ENCODE measurements around the gene ATP6V0C.

Gene ATP6V0C

DNA sequence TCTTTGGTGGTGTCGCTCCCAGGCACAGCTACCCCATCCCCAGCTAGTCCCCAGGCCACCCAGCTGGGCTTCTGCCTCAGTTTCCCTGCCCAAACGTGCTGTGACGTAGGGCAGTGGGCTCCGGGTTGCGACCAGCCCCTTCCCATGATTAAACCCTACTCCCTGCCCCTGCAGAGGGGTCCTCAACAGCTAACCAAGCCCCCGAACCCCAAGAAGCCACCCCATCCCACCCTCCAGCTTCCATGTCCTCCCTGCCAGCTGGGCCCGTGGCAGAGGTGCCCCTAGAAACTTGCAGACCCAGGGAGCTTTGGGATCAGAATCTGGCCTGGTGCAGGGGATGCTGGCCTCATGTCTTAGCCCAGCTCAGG, 43.5 kb upstream of the ATP6V0C start:
- no peak overlapping the region for H3K4ac ChIP-seq (ENCODE audit: low read depth, low read length)
- H3K9me3 ChIP-seq (ENCODE audit: insufficient read depth, low read depth, low read length): peaks cover 7% of the 10 kb centered on the region
- peaks cover 58% of the 10 kb centered on the region for H3K27me3 ChIP-seq (ENCODE audit: insufficient read depth, low read length)
- DNase-seq: no peak
- no peak overlapping the region for H2BK12ac ChIP-seq (ENCODE audit: low read length)
- no peak overlapping the region for H4K8ac ChIP-seq (ENCODE audit: low read depth, low read length)
- H3K4me3 ChIP-seq (ENCODE audit: low read depth, low read length): no peak overlapping the region
- no peak overlapping the region for H2AFZ ChIP-seq (ENCODE audit: insufficient read depth, low read length, poor library complexity)
- no peaks in the 10 kb centered on the region for H3K36me3 ChIP-seq (ENCODE audit: control insufficient read depth in 1 of 2, insufficient read depth in 2 of 2, low read length in 2 of 2)
- H3K23ac ChIP-seq (ENCODE audit: low read length): no peak overlapping the region
- H3K79me1 ChIP-seq (ENCODE audit: low read length): peaks cover 8% of the 10 kb centered on the region
- no peak overlapping the region for H2BK5ac ChIP-seq (ENCODE audit: low read depth, low read length, poor library complexity)
- H3K79me2 ChIP-seq (ENCODE audit: control insufficient read depth, insufficient read depth, low read length, poor library complexity): peaks cover 8% of the 10 kb centered on the region
- H3K4me1 ChIP-seq (ENCODE audit: control insufficient read depth in 1 of 2, insufficient read depth in 2 of 2, low read length in 2 of 2): peaks cover 27 to 35% of the 10 kb centered on the region in 2 experiments
- H2BK120ac ChIP-seq (ENCODE audit: insufficient read depth, low read length, poor library complexity): no peak overlapping the region
- H3K18ac ChIP-seq (ENCODE audit: low read length): no peak overlapping the region
- WGBS (ENCODE audit: extremely low coverage, insufficient coverage, insufficient read length): no CpG with 5 or more reads among the region's 7 CpGs
- H4K91ac ChIP-seq (ENCODE audit: low read depth, low read length): no peak overlapping the region
- no peak overlapping the region for H3K14ac ChIP-seq (ENCODE audit: low read length)
- H2AK5ac ChIP-seq (ENCODE audit: low read length): no peak overlapping the region
- no peak overlapping the region for H3K9ac ChIP-seq (ENCODE audit: low read length)
- H3K4me2 ChIP-seq (ENCODE audit: low read length): no peak overlapping the region
- no peak overlapping the region for H3K27ac ChIP-seq (ENCODE audit: low read depth, low read length)
- no peak overlapping the region for H4K12ac ChIP-seq (ENCODE audit: low read depth, low read length)

DNA sequence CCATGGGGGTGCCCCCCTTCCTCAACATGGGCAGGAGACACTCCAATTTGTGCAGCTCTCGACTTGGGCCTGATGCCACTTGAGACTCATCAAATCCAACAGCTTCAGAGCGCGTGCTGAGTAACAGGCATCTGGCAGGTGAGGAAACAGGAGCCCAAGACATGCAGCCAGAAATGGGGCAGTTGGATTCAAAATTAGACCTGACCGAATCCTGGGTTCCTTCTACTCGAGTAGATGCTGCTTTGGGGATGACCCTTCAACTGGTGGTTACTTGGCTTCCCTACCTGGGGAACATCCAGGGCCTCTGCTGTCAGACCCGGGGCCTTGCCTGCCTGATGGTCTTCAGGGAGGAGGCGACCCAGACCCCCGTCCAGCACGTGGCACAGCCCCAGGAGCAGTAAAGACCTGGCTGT, 43.1 kb upstream of the ATP6V0C start:
- Histone ChIP-seq H2BK120ac (ENCODE audit: insufficient read depth, low read length, poor library complexity) (no peak overlapping the region), H2BK12ac (ENCODE audit: low read length) (no peak overlapping the region), H2AFZ (ENCODE audit: insufficient read depth, low read length, poor library complexity) (no peak overlapping the region), H3K9ac (ENCODE audit: low read length) (no peak overlapping the region), H3K9me3 (ENCODE audit: insufficient read depth, low read depth, low read length) (peaks cover 7% of the 10 kb centered on the region), H3K36me3 (ENCODE audit: control insufficient read depth in 1 of 2, insufficient read depth in 2 of 2, low read length in 2 of 2) (no peaks in the 10 kb centered on the region), H3K27ac (ENCODE audit: low read depth, low read length) (no peak overlapping the region), H4K91ac (ENCODE audit: low read depth, low read length) (no peak overlapping the region), H3K4ac (ENCODE audit: low read depth, low read length) (no peak overlapping the region), H3K79me2 (ENCODE audit: control insufficient read depth, insufficient read depth, low read length, poor library complexity) (peaks cover 9% of the 10 kb centered on the region), H2AK5ac (ENCODE audit: low read length) (no peak overlapping the region), H2BK5ac (ENCODE audit: low read depth, low read length, poor library complexity) (no peak overlapping the region), H3K4me3 (ENCODE audit: low read depth, low read length) (no peak overlapping the region), H3K4me2 (ENCODE audit: low read length) (no peak overlapping the region), H3K23ac (ENCODE audit: low read length) (no peak overlapping the region), H3K4me1 (ENCODE audit: control insufficient read depth in 1 of 2, insufficient read depth in 2 of 2, low read length in 2 of 2) (peaks cover 29 to 37% of the 10 kb centered on the region in 2 experiments), H3K18ac (ENCODE audit: low read length) (no peak overlapping the region), H4K12ac (ENCODE audit: low read depth, low read length) (no peak overlapping the region), H4K8ac (ENCODE audit: low read depth, low read length) (no peak overlapping the region), H3K27me3 (ENCODE audit: insufficient read depth, low read length) (peaks cover 58% of the 10 kb centered on the region), H3K14ac (ENCODE audit: low read length) (no peak overlapping the region), H3K79me1 (ENCODE audit: low read length) (peaks cover 8% of the 10 kb centered on the region)
- peak in 1 of 2 donors; percentile 10 for DNase-seq
- WGBS (ENCODE audit: extremely low coverage, insufficient coverage, insufficient read length): no CpG with 5 or more reads among the region's 9 CpGs

DNA sequence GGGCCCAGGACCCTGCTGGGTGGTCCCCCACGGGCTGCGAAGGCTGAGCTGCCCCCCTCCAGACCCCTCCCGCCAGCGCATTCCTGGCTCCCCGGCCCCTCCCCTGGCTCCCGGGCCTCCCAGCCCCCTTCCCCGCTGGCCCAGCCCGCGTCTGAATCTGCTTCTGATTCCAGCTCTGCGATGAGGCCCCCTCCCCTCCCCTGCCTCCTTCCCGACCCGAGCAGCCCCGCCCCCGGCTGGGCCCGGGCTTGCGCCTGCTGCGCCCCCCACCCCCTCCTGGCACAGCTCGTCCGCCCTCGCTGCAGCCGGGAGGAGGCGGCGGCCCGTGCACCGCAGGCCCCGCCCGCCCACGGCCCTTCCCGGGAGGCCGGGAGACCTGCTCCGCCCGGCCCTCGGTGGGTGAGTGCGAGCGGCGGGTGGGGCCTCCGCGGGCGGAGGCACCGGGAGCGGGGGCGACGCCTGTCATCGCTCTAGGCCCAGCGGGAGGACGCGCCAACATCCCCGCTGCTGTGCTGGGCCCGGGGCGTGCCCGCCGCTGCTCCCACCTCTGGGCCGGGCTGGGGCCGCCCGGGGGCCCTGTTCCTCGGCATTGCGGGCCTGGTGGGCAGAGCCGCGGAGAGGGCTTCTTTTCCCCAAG, 42.6 kb upstream of the ATP6V0C start, which contains the start of gene NTN3:
TSS of gene NTN3 (plus strand) at position 282 of the 637 bp plus-strand sequence. CDS start 405 bp downstream, outside the sequence.
- DNase-seq: no peak
- Histone ChIP-seq H3K18ac (ENCODE audit: low read length) (no peak within 1 kb of the TSS), H3K79me1 (ENCODE audit: low read length) (peaks cover 8% of the 10 kb centered on the region), H2AFZ (ENCODE audit: insufficient read depth, low read length, poor library complexity) (no peak within 1 kb of the TSS), H3K4ac (ENCODE audit: low read depth, low read length) (no peak within 1 kb of the TSS), H3K4me1 (ENCODE audit: control insufficient read depth in 1 of 2, insufficient read depth in 2 of 2, low read length in 2 of 2) (peaks cover 33 to 42% of the 10 kb centered on the region in 2 experiments), H4K8ac (ENCODE audit: low read depth, low read length) (no peak within 1 kb of the TSS), H3K79me2 (ENCODE audit: control insufficient read depth, insufficient read depth, low read length, poor library complexity) (peaks cover 9% of the 10 kb centered on the region), H3K9ac (ENCODE audit: low read length) (no peak within 1 kb of the TSS), H3K27me3 (ENCODE audit: insufficient read depth, low read length) (peaks cover 58% of the 10 kb centered on the region), H3K14ac (ENCODE audit: low read length) (no peak within 1 kb of the TSS), H3K9me3 (ENCODE audit: insufficient read depth, low read depth, low read length) (peaks cover 7% of the 10 kb centered on the region), H2BK5ac (ENCODE audit: low read depth, low read length, poor library complexity) (no peak within 1 kb of the TSS), H2AK5ac (ENCODE audit: low read length) (no peak within 1 kb of the TSS), H3K36me3 (ENCODE audit: control insufficient read depth in 1 of 2, insufficient read depth in 2 of 2, low read length in 2 of 2) (no peaks in the 10 kb centered on the region), H3K4me3 (ENCODE audit: low read depth, low read length) (no peak within 1 kb of the TSS), H3K23ac (ENCODE audit: low read length) (no peak within 1 kb of the TSS), H4K91ac (ENCODE audit: low read depth, low read length) (no peak within 1 kb of the TSS), H4K12ac (ENCODE audit: low read depth, low read length) (no peak within 1 kb of the TSS), H3K27ac (ENCODE audit: low read depth, low read length) (no peak within 1 kb of the TSS), H3K4me2 (ENCODE audit: low read length) (peak within 1 kb of the TSS; percentile 52), H2BK120ac (ENCODE audit: insufficient read depth, low read length, poor library complexity) (no peak within 1 kb of the TSS), H2BK12ac (ENCODE audit: low read length) (no peak within 1 kb of the TSS)
- no CpG with 5 or more reads among the region's 59 CpGs for WGBS (ENCODE audit: extremely low coverage, insufficient coverage, insufficient read length)

DNA sequence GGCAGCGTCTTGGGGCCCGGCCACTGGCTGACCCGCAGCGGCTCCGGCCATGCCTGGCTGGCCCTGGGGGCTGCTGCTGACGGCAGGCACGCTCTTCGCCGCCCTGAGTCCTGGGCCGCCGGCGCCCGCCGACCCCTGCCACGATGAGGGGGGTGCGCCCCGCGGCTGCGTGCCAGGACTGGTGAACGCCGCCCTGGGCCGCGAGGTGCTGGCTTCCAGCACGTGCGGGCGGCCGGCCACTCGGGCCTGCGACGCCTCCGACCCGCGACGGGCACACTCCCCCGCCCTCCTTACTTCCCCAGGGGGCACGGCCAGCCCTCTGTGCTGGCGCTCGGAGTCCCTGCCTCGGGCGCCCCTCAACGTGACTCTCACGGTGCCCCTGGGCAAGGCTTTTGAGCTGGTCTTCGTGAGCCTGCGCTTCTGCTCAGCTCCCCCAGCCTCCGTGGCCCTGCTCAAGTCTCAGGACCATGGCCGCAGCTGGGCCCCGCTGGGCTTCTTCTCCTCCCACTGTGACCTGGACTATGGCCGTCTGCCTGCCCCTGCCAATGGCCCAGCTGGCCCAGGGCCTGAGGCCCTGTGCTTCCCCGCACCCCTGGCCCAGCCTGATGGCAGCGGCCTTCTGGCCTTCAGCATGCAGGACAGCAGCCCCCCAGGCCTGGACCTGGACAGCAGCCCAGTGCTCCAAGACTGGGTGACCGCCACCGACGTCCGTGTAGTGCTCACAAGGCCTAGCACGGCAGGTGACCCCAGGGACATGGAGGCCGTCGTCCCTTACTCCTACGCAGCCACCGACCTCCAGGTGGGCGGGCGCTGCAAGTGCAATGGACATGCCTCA, 41.9 kb upstream of the ATP6V0C start:
- Histone ChIP-seq H2BK12ac (ENCODE audit: low read length) (no peak overlapping the region), H4K8ac (ENCODE audit: low read depth, low read length) (no peak overlapping the region), H3K4me3 (ENCODE audit: low read depth, low read length) (no peak overlapping the region), H3K23ac (ENCODE audit: low read length) (no peak overlapping the region), H3K4me1 (ENCODE audit: control insufficient read depth in 1 of 2, insufficient read depth in 2 of 2, low read length in 2 of 2) (peaks cover 33 to 42% of the 10 kb centered on the region in 2 experiments), H3K4me2 (ENCODE audit: low read length) (peak overlapping the region; percentile 52), H3K79me1 (ENCODE audit: low read length) (peaks cover 8% of the 10 kb centered on the region), H3K36me3 (ENCODE audit: control insufficient read depth in 1 of 2, insufficient read depth in 2 of 2, low read length in 2 of 2) (no peaks in the 10 kb centered on the region), H3K4ac (ENCODE audit: low read depth, low read length) (no peak overlapping the region), H3K27me3 (ENCODE audit: insufficient read depth, low read length) (peaks cover 58% of the 10 kb centered on the region), H3K79me2 (ENCODE audit: control insufficient read depth, insufficient read depth, low read length, poor library complexity) (peaks cover 9% of the 10 kb centered on the region), H3K18ac (ENCODE audit: low read length) (no peak overlapping the region), H4K12ac (ENCODE audit: low read depth, low read length) (no peak overlapping the region), H4K91ac (ENCODE audit: low read depth, low read length) (no peak overlapping the region), H3K27ac (ENCODE audit: low read depth, low read length) (no peak overlapping the region), H3K14ac (ENCODE audit: low read length) (no peak overlapping the region), H2AFZ (ENCODE audit: insufficient read depth, low read length, poor library complexity) (no peak overlapping the region), H2BK120ac (ENCODE audit: insufficient read depth, low read length, poor library complexity) (no peak overlapping the region), H3K9ac (ENCODE audit: low read length) (no peak overlapping the region), H3K9me3 (ENCODE audit: insufficient read depth, low read depth, low read length) (peaks cover 7% of the 10 kb centered on the region), H2AK5ac (ENCODE audit: low read length) (no peak overlapping the region), H2BK5ac (ENCODE audit: low read depth, low read length, poor library complexity) (no peak overlapping the region)
- WGBS (ENCODE audit: extremely low coverage, insufficient coverage, insufficient read length): no CpG with 5 or more reads among the region's 61 CpGs
- DNase-seq: peak in 1 of 2 donors; percentile 12

All from trophoblast cell (in vitro differentiated cells and primary cell).